IPS DF 19.7 (cell line): Measurements from ENCODE around the gene NCBP1.

Source experiments
- DNase-seq: peaks from one replicate; pipeline ENCODE4 v3.0.0-alpha.2; 2013; ENCODE audit warnings: low read depth, low spot score

The NCBP1 gene

DNA sequence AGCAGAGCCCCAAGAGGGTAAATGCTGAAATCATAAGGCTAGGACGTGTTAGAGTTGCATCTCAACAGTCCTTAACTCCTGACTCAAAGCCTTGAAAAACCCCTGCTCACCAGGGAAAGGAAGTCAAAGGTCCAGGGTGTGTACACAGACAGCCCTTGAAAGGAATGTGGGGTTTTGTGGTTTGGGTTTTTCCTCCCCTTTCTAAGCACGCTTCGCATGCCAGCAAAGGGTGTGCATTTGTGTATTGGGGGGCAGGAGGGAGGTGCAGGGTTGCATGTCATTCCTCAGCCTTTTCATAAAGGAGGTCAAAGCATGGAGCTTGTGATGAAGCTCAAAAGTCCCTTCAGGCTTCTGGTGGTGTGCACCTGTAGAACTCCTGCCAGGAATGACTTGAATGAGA lies 80.8 kb downstream of the NCBP1 start:
- DNase-seq: no peak

DNA sequence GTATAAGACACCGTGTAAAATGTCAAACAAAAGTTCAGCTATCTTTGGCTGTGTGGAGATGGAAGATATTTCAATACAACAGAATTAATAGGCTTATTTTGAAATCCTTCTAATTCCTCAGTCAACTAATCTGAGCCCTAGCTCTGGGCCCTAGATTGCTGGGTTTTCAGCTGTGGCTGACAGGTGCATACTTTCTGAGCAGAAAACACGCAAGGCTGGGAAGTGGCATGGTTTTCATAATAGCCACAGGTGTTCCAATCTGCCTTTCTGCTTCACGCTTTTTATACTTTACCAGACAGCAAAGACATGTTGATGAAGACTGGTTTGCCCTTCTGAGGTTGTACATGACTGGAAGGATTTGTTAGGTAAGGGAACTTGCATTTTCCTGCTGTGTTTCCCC lies 84.2 kb downstream of the NCBP1 start:
- DNase-seq: no peak

DNA sequence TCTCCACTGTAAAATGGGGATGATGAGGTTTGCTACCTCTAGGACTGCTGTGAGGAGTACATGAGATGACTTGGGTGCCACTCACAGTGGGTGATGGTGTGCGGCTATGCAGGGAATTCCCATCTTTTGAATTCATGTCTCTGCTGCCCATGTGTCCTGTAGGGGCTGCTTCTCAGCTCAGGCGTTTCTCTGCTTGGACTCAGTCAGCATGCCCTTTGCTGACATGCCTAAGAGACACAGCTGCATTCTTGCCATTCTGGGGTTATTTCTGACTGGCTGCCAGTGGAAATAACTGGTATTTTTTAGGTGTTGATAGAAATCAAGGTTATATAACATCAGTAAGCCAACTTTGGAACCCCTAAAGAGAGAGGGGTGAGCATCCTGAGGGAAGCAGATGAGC lies 87.8 kb downstream of the NCBP1 start:
- no peak for DNase-seq

DNA sequence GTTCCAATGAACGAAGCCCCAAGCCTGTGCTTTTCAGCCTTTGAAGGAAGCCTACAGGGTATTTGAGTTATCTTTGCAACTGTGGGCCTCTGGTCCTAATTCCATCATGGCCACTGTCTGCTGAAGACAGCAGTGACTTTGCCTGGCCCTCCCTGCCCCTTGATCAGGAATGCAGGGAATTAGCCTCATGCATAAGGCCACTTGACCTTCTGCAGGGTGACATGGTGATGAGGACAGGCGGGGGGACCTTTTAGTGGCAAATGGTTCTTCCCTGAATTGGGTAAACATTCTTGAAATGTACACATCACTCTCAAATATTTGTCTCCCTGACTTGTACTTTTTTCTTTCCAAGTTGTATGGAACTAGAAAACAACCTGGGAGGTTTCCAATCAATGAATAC lies 88.7 kb downstream of the NCBP1 start:
- no peak for DNase-seq
